ENCODE results near the gene IFNW1.
"Not testable (repeated sequence)": the region's sequence is repeated elsewhere in the genome, so short reads cannot be mapped to it uniquely, and the experiment has no call there.

IFNW1 gene

GRCh38 chr9:21171351-21171750, 29.7 kb upstream of the IFNW1 start:
- Histone ChIP-seq H3K4me3 (replicated peaks; ENCODE audit: insufficient read depth, low read length) (no peak overlapping the region), H3K27me3 (ENCODE audit: insufficient read depth, poor library complexity, severe bottlenecking) (no peaks in the 10 kb centered on the region), H3K27ac (replicated peaks) (no peak overlapping the region)
- no peak for DNase-seq (ENCODE audit: low read depth in 1 of 2, low spot score in 1 of 2)
- no peak for TF ChIP-seq SPI1 (IDR thresholded peaks at IDR 0.05; ENCODE audit: borderline replicate concordance, low read depth)
- no peak for TF ChIP-seq POLR2AphosphoS5 (IDR thresholded peaks at IDR 0.05; ENCODE audit: low read depth)
- no peak for TF ChIP-seq REST (IDR thresholded peaks at IDR 0.05; ENCODE audit: insufficient replicate concordance, low read depth)
- TF ChIP-seq CTCF (IDR thresholded peaks at IDR 0.05; ENCODE audit: insufficient read depth, low read length): no peak

- H3K4me3 ChIP-seq (replicated peaks; ENCODE audit: insufficient read depth, low read length); H3K27ac ChIP-seq (replicated peaks); DNase-seq (ENCODE audit: low read depth in 1 of 2, low spot score in 1 of 2): not testable (repeated sequence)
Measured at GRCh38 chr9:21166560-21166959, 24.9 kb upstream of the IFNW1 start, which contains the start of gene IFNA21. Gene IFNA21, minus strand, starts transcription at chr9:21166660. Its CDS starts 48 bp downstream, at chr9:21166612.

GRCh38 chr9:21165516-21165915, 23.9 kb upstream of the IFNW1 start:
- DNase-seq (ENCODE audit: low read depth in 1 of 2, low spot score in 1 of 2): no peak
- H3K27ac ChIP-seq (replicated peaks): no peak overlapping the region
- no peak for TF ChIP-seq REST (IDR thresholded peaks at IDR 0.05; ENCODE audit: insufficient replicate concordance, low read depth)
- TF ChIP-seq GABPA (IDR thresholded peaks at IDR 0.05; ENCODE audit: low read depth): no peak
- no peak for TF ChIP-seq CTCF (IDR thresholded peaks at IDR 0.05; ENCODE audit: insufficient read depth, low read length)
- no peak for TF ChIP-seq POLR2AphosphoS5 (IDR thresholded peaks at IDR 0.05; ENCODE audit: low read depth)
- TF ChIP-seq SPI1 (IDR thresholded peaks at IDR 0.05; ENCODE audit: borderline replicate concordance, low read depth): no peak
- H3K27me3 ChIP-seq (ENCODE audit: insufficient read depth, poor library complexity, severe bottlenecking): no peaks in the 10 kb centered on the region
- no peak overlapping the region for H3K4me3 ChIP-seq (replicated peaks; ENCODE audit: insufficient read depth, low read length)

More at GRCh38 chr9:21166560-21166959, 24.9 kb upstream of the IFNW1 start, which contains the start of gene IFNA21:
- H3K27me3 ChIP-seq (ENCODE audit: insufficient read depth, poor library complexity, severe bottlenecking): not testable (repeated sequence)

- H3K27ac ChIP-seq (replicated peaks): no peak overlapping the region
- H3K27me3 ChIP-seq (ENCODE audit: insufficient read depth, poor library complexity, severe bottlenecking): no peaks in the 10 kb centered on the region
- DNase-seq (ENCODE audit: low read depth in 1 of 2, low spot score in 1 of 2): peak in 1 of 2 experiments; percentile 45
- no peak overlapping the region for H3K4me3 ChIP-seq (replicated peaks; ENCODE audit: insufficient read depth, low read length)
- TF ChIP-seq SPI1 (IDR thresholded peaks at IDR 0.05; ENCODE audit: borderline replicate concordance, low read depth) (peak; percentile 21; the same call in 1 of the 2 replicates), POLR2AphosphoS5 (IDR thresholded peaks at IDR 0.05; ENCODE audit: low read depth) (no peak)
Measured at GRCh38 chr9:21160178-21160577, 18.5 kb upstream of the IFNW1 start.

GRCh38 chr9:21155501-21155900, 13.9 kb upstream of the IFNW1 start:
- H3K27ac ChIP-seq (replicated peaks): no peak overlapping the region
- no peak for TF ChIP-seq REST (IDR thresholded peaks at IDR 0.05; ENCODE audit: insufficient replicate concordance, low read depth)
- H3K4me3 ChIP-seq (replicated peaks; ENCODE audit: insufficient read depth, low read length): no peak overlapping the region
- DNase-seq (ENCODE audit: low read depth in 1 of 2, low spot score in 1 of 2): no peak
- no peaks in the 10 kb centered on the region for H3K27me3 ChIP-seq (ENCODE audit: insufficient read depth, poor library complexity, severe bottlenecking)

All from HL-60 (cell line).